Psoas muscle (tissue), 8 donors: ENCODE data around the gene OR5B21. TPM values are rescaled to one million over a fixed set of nuclear protein-coding genes. Genes with fewer than 3 reads are reported as not detected.

ENCODE experiments used
- ATAC-seq, 4 donors: fragments of 200-7000 bp; cut with Tn5 transposase; one replicate each; pipeline ENCODE4 v1.9.1; 2020; ENCODE audit warnings: moderate library complexity in 3 of 4, mild to moderate bottlenecking in 2 of 4
- DNase-seq, 2 donors: peaks; one replicate each; pipeline ENCODE4 v3.0.0-alpha.2; 2020
- H3K27ac ChIP-seq: fragments of 200-600 bp; one replicate; pipeline ENCODE4 v1.8.0; 2022
- H3K27me3 ChIP-seq, 3 donors: fragments of 200-600 bp in 1 of 3; one replicate each; pipeline versions ENCODE4 v1.6.1 to v1.8.0; 2013 to 2022; ENCODE audit warnings: low read length in 2 of 3, mild to moderate bottlenecking in 2 of 3, moderate library complexity in 1 of 3; ENCODE audit not compliant: insufficient read depth in 3 of 3
- H3K36me3 ChIP-seq, 2 donors: fragments of 200-600 bp in 1 of 2; one replicate each; pipeline versions ENCODE4 v1.6.1 to v1.8.0; 2013 to 2022; ENCODE audit warnings: low read depth in 1 of 2, mild to moderate bottlenecking in 1 of 2, moderate library complexity in 1 of 2; ENCODE audit not compliant: insufficient read depth in 1 of 2
- H3K4me1 ChIP-seq: fragments of 200-600 bp; one replicate; pipeline ENCODE4 v1.8.0; 2022
- H3K4me3 ChIP-seq: fragments of 200-600 bp; one replicate; pipeline ENCODE4 v1.8.0; 2022; ENCODE audit warnings: mild to moderate bottlenecking
- H3K9me3 ChIP-seq: fragments of 200-600 bp; one replicate; pipeline ENCODE4 v1.8.0; 2022
- WGBS, 3 donors: extraction: QIAGEN DNeasy Blood & Tissue Kit; methylation state at CpG; one replicate each; pipeline versions ENCODE4 v1.1.6 to v1.1.7; 2013; 5-methylcytosine and 5-hydroxymethylcytosine counted together
- intact Hi-C, 2 donors: fragments of 100-400 bp; cut with DNase I; formaldehyde crosslinking; loops; one replicate each; pipeline versions ENCODE4 v1.11.0 to v1.14.2; 2022
- polyA plus RNA-seq, 3 donors: library from polyadenylated mRNA; stranded (reverse); fragments of 200-250 nt; gene quantifications; one replicate each; pipeline ENCODE4 v1.2.3, GENCODE V29; 2013
- total RNA-seq, 4 donors: library from RNA; stranded (reverse); fragmentation: NEBNext Ultra II Directional in 2 of 4; extraction: Animal tissue kit (Norgen Biotek cat#: 25700) in 2 of 4; gene quantifications; one replicate each; pipeline versions ENCODE4 v1.2.1 to v1.2.4, GENCODE V29; 2021 to 2023
- TF ChIP-seq, protein P1 (sequence below): fragments of 200-600 bp; IDR thresholded peaks from one replicate; pipeline ENCODE4 v1.8.0; 2022; ENCODE audit warnings: antibody characterized with exemption
- donor health status: healthy with polysubstance abuse.
- donor health status: DM: no; HTN: no; CAD: no; lungs with moderate emphysema.
- donor health status: Bipolar disorder and iron deficiency.
- donor health status: healthy.
- donor health status: DM: yes; HTN: yes; CAD: no.
- donor health status: DM: no; HTN: no; CAD: no.
- donor health status: DM: no; HTN: no; CAD: no.
- donor health status: DM: yes; HTN: yes; CAD: no.

OR5B21 gene
- total and polyA plus RNA-seq, 7 donors = not detected

DNA sequence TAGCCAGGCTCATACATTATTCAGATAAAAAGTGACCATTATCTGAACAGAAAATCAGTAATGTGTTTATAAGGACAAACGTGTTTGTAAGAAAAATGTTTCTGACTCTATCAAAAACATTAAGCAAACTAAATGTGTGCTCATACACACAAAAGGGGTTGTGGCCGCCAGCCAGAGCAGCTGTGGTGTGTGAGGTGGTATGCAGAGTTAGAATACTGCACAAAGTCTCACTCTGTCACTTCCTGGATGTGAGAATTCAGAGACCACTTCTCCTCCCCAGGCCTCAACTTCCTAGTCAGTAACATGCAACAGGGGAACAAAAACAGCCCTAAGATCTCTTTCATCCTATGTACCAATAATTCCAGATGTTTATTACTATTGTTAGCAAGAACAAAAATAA is 9.4 kb downstream of the OR5B21 start:
- H3K27me3 ChIP-seq = no peaks in the 10 kb centered on the region
- DNase-seq (no peak), ATAC-seq (no peak)
- no peaks in the 10 kb centered on the region for H3K36me3 ChIP-seq
- H3K27ac ChIP-seq = no peak overlapping the region
- intact Hi-C loops = no loop called here
- H3K4me1 ChIP-seq = peaks cover 21% of the 10 kb centered on the region
- TF ChIP-seq, protein P1, sequence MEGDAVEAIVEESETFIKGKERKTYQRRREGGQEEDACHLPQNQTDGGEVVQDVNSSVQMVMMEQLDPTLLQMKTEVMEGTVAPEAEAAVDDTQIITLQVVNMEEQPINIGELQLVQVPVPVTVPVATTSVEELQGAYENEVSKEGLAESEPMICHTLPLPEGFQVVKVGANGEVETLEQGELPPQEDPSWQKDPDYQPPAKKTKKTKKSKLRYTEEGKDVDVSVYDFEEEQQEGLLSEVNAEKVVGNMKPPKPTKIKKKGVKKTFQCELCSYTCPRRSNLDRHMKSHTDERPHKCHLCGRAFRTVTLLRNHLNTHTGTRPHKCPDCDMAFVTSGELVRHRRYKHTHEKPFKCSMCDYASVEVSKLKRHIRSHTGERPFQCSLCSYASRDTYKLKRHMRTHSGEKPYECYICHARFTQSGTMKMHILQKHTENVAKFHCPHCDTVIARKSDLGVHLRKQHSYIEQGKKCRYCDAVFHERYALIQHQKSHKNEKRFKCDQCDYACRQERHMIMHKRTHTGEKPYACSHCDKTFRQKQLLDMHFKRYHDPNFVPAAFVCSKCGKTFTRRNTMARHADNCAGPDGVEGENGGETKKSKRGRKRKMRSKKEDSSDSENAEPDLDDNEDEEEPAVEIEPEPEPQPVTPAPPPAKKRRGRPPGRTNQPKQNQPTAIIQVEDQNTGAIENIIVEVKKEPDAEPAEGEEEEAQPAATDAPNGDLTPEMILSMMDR = no peak
- 43 to 64% (median 47%) methylated on average over 2 of the region's 2 CpGs for WGBS, 3 donors
- H3K9me3 ChIP-seq = no peaks in the 10 kb centered on the region
- no peak overlapping the region for H3K4me3 ChIP-seq

DNA sequence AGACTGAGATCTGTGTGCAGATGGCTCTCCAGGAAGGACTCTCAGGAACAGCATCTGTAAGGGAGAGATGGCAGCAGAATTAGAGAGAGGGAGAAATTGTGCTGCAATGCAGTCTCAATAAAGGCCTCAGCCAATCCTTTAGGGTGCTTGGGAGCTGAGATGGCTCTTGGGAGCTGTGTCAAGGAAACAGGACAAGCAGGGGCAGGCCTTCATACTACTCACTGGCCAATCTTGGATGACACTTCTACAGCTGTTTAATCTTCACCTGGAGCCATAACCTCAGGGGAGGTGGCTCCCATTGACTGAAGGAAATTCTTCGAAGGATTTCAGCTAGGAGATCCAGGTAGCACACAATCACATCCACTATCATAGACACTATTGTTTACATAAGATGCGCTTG is 10.0 kb downstream of the OR5B21 start:
- TF ChIP-seq, protein P1 = no peak
- Histone ChIP-seq H3K27ac (no peak overlapping the region), H3K9me3 (no peaks in the 10 kb centered on the region), H3K4me3 (no peak overlapping the region), H3K27me3 (no peaks in the 10 kb centered on the region), H3K4me1 (peaks cover 21% of the 10 kb centered on the region), H3K36me3 (no peaks in the 10 kb centered on the region)
- 84 to 95% (median 90%) methylated on average over 2 of the region's 2 CpGs for WGBS, 3 donors
- no peak for ATAC-seq
- no peak for DNase-seq
- intact Hi-C loops = no loop called here

DNA sequence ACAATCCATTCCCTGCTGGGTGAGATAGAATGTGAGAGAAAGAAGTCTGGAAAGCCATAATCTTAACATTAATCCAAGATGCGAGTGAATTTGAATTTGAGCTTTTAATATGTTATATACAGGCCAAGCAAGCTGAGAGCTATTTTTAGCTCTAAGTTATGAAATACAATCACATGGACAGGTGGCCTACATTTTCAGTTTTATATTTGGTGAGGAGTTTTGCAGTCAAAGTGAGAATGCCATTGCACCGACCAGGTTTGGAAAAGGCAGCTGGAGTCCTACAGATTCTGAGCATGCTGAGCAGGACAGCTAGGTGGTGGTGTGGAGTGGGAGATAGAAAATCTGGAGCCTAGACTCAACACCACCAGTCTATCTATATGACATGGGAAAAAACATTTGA is 12.0 kb downstream of the OR5B21 start:
- Histone ChIP-seq H3K4me3 (no peak overlapping the region), H3K27ac (no peak overlapping the region), H3K27me3 (no peaks in the 10 kb centered on the region), H3K9me3 (no peaks in the 10 kb centered on the region), H3K4me1 (peaks cover 21% of the 10 kb centered on the region), H3K36me3 (no peaks in the 10 kb centered on the region)
- no peak for DNase-seq
- ATAC-seq = peak in 3 of 4 donors; percentile 19 to 69 (median 55)
- WGBS, 3 donors = 22 to 40% (median 28%) methylated on average over 2 of the region's 2 CpGs
- TF ChIP-seq, protein P1 = no peak
- intact Hi-C loops = no loop called here

DNA sequence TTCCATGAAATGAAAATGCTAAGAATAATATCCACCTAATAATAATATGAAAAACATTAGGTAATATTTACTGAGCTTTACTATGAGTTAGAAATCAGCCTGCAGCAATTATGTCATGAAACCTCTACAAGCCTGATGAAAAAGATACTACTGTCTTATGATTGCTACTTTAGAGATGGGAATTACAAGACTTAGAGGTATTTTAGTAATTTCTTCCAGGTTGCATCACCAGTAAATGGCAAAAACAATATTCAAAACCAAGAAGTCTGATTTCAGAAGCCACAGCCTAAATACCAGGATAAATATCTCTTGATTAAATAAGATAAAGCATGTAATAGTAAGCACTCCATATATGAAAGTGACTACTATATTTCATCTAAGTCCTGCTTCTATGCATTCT is 13.8 kb downstream of the OR5B21 start:
- Histone ChIP-seq H3K4me1 (peaks cover 21% of the 10 kb centered on the region), H3K4me3 (no peak overlapping the region), H3K27me3 (no peaks in the 10 kb centered on the region), H3K27ac (no peak overlapping the region), H3K36me3 (no peaks in the 10 kb centered on the region), H3K9me3 (no peaks in the 10 kb centered on the region)
- TF ChIP-seq, protein P1 = no peak
- ATAC-seq = no peak
- DNase-seq = no peak
- intact Hi-C loops = no loop called here

DNA sequence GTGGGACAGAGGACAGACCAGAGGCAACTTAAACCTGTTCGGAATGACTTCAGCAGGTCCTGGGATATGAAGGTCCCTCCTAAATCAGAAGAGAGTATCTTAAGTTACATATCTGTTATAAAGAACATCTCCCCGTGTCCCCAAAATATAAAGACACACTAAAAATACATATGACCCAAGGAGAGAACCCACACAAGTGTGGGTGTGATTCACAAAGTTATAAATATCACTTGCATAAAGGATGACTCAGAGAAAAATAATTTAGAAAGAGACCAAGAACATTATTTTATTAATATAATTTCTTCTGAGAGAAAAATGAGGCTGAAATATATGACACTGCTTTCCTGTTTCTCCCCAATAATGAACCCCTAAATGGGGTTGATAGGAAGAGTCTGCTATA is 14.2 kb downstream of the OR5B21 start:
- Histone ChIP-seq H3K36me3 (no peaks in the 10 kb centered on the region), H3K4me3 (no peak overlapping the region), H3K9me3 (no peaks in the 10 kb centered on the region), H3K27me3 (no peaks in the 10 kb centered on the region), H3K4me1 (peaks cover 21% of the 10 kb centered on the region), H3K27ac (no peak overlapping the region)
- TF ChIP-seq, protein P1 = no peak
- intact Hi-C loops = no loop called here
- no peak for DNase-seq
- WGBS, 3 donors = 52 to 72% (median 57%) methylated on average over 2 of the region's 2 CpGs
- peak; percentile 35 to 70 (median 55) for ATAC-seq
